ENCODE measurements around the gene EPHB3. TPM values are rescaled to one million over a fixed set of nuclear protein-coding genes. Genes with fewer than 3 reads are reported as not detected.

The EPHB3 gene
- total and polyA plus RNA-seq, 8 donors = 2.9 to 33.3 (median 22.7) TPM

DNA sequence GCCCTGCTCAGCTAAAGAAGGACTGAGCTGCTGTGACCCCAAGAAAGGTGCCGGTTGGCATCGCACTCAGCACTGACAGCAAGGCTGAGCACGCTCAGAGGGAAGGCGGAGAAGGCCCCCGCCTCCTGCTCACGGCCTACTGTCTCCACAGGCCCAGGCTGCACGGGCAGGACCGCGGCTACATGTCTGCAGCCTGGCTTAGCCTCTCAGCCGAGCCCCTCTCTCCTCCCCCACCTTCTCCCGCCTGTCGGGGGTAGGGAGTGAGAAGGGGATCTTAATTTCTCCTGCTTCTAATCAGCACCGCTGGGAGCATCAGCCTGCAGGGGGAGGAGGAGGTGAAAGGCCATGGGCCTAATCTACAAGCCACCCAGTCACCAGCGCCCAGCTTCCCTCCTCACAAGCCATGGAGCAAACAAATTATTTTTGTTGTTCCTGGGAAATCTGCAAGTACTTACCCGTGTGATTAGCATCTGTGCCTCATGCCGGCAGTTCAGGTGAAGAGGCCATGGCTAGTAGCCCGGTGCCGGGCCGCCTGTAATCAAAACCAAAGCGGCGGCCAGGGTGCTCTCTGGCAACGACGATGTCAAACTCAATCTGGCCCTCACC lies 68.1 kb downstream of the EPHB3 start:
- TF ChIP-seq EP300 (IDR thresholded peaks at IDR 0.05) (no peak), POLR2AphosphoS5 (IDR thresholded peaks at IDR 0.05) (no peak), POLR2A (IDR thresholded peaks at IDR 0.05) (no peak)
- TF ChIP-seq, protein P1, sequence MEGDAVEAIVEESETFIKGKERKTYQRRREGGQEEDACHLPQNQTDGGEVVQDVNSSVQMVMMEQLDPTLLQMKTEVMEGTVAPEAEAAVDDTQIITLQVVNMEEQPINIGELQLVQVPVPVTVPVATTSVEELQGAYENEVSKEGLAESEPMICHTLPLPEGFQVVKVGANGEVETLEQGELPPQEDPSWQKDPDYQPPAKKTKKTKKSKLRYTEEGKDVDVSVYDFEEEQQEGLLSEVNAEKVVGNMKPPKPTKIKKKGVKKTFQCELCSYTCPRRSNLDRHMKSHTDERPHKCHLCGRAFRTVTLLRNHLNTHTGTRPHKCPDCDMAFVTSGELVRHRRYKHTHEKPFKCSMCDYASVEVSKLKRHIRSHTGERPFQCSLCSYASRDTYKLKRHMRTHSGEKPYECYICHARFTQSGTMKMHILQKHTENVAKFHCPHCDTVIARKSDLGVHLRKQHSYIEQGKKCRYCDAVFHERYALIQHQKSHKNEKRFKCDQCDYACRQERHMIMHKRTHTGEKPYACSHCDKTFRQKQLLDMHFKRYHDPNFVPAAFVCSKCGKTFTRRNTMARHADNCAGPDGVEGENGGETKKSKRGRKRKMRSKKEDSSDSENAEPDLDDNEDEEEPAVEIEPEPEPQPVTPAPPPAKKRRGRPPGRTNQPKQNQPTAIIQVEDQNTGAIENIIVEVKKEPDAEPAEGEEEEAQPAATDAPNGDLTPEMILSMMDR (IDR thresholded peaks at IDR 0.05) = no peak
- peak in 1 of 2 donors; percentile 32 for DNase-seq
- H3K9me3 ChIP-seq = no peaks in the 10 kb centered on the region
- no peak overlapping the region for H3K4me3 ChIP-seq
- intact Hi-C loops (cut with DNase I; ENCODE audit: low total_unique reads) = no loop called here
- no peak overlapping the region for H3K27ac ChIP-seq
- H3K27me3 ChIP-seq = no peaks in the 10 kb centered on the region
- peaks cover 0 to 3% (median 0%) of the 10 kb centered on the region in 4 donors for H3K4me1 ChIP-seq
- no peaks in the 10 kb centered on the region for H3K36me3 ChIP-seq
- 62 to 77% (median 66%) methylated on average over 22 to 23 of the region's 23 CpGs for whole genome bisulfite sequencing, 5 donors

DNA sequence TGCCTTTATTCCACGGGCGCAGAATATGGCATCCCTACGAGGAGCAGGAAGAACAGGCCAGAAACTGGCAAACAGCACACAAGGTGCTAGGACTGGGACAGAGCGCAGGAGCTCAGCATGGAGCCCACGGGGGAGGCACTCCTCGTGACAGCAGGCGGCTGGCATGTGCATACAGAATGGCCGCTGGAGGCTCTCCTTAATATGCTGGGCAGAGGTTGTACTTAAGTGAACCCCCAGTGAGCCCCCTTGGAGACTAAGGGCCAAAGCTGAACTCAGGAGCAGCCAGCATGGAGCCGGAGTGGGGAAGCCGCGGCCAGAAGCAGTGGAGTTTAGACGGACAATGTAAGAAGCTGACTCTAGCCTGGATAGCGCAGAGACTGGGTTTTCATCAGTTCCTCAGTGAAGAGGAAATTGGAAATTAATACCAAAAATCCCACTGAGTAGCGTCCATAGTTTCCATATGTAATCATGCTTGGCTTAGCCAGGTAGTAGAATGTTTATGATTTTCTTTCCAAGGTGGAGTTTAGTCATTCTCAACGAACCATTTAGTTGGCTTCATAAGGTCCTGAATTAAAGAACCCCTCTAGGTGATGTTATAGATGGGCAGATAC lies 69.4 kb downstream of the EPHB3 start:
- Histone ChIP-seq H3K27ac (no peak overlapping the region), H3K36me3 (no peaks in the 10 kb centered on the region), H3K27me3 (peaks cover 0 to 9% (median 0%) of the 10 kb centered on the region in 3 donors), H3K4me1 (peaks cover 0 to 11% (median 2%) of the 10 kb centered on the region in 4 donors), H3K9me3 (no peaks in the 10 kb centered on the region), H3K4me3 (no peak overlapping the region)
- intact Hi-C loops (cut with DNase I; ENCODE audit: low total_unique reads) = no loop called here
- TF ChIP-seq, protein P1 (IDR thresholded peaks at IDR 0.05) = no peak
- TF ChIP-seq EP300 (IDR thresholded peaks at IDR 0.05) (no peak), POLR2A (IDR thresholded peaks at IDR 0.05) (no peak), POLR2AphosphoS5 (IDR thresholded peaks at IDR 0.05) (no peak)
- 90 to 95% (median 91%) methylated on average over 11 to 15 of the region's 15 CpGs for WGBS, 5 donors
- no peak for DNase-seq

GRCh38 chr3:184631472-184631861 lies 69.9 kb downstream of the EPHB3 start:
- intact Hi-C loops (cut with DNase I; ENCODE audit: low total_unique reads) = no loop called here
- Histone ChIP-seq H3K9me3 (no peaks in the 10 kb centered on the region), H3K36me3 (no peaks in the 10 kb centered on the region), H3K4me3 (no peak overlapping the region), H3K27ac (no peak overlapping the region), H3K27me3 (peaks cover 0 to 12% (median 0%) of the 10 kb centered on the region in 3 donors), H3K4me1 (peaks cover 0 to 16% (median 2%) of the 10 kb centered on the region in 4 donors)
- TF ChIP-seq, protein P1 (IDR thresholded peaks at IDR 0.05) = no peak
- no peak for TF ChIP-seq POLR2A (IDR thresholded peaks at IDR 0.05)
- no peak for TF ChIP-seq EP300 (IDR thresholded peaks at IDR 0.05)
- no peak for TF ChIP-seq POLR2AphosphoS5 (IDR thresholded peaks at IDR 0.05)
- 85 to 96% (median 95%) methylated on average over 16 to 19 of the region's 19 CpGs for WGBS, 5 donors
- no peak for DNase-seq

Other genes starting within 250 kb of the EPHB3 start
- gene EIF4G1, start 247.2 kb upstream of the EPHB3 start, total RNA-seq = 100 to 1,000 TPM; 167 to 572 (median 203) TPM
- 100 to 1,000 TPM in 2 of 3 donors, 10 to 100 TPM in 1; 86.5 to 171 (median 134) TPM for gene EIF4G1, start 247.2 kb upstream of the EPHB3 start, polyA plus RNA-seq
- 10 to 100 TPM in 3 of 5 donors, 1 to 10 TPM in 2; 1.8 to 73.2 (median 28.8) TPM for gene FAM131A, start 224.2 kb upstream of the EPHB3 start, total RNA-seq
- gene FAM131A, start 224.2 kb upstream of the EPHB3 start, polyA plus RNA-seq = 10 to 100 TPM; 10.0 to 13.0 (median 12.5) TPM
- 10 to 100 TPM in 2 of 5 donors, 1 to 10 TPM in 3; 4.2 to 34.5 (median 5.8) TPM for gene CLCN2, start 200.2 kb upstream of the EPHB3 start, total RNA-seq
- gene CLCN2, start 200.2 kb upstream of the EPHB3 start, polyA plus RNA-seq = 1 to 10 TPM; 2.1 to 5.1 (median 2.5) TPM
- gene POLR2H, start 200.1 kb upstream of the EPHB3 start, total RNA-seq = 100 to 1,000 TPM in 2 of 5 donors, 10 to 100 TPM in 3; 14.0 to 273 (median 85.0) TPM
- gene POLR2H, start 200.1 kb upstream of the EPHB3 start, polyA plus RNA-seq = 100 to 1,000 TPM; 103 to 142 (median 116) TPM
- gene THPO, start 183.6 kb upstream of the EPHB3 start, total RNA-seq = not detected
- gene THPO, start 183.6 kb upstream of the EPHB3 start, polyA plus RNA-seq = 1 to 10 TPM in 1 of 3 donors, under 1 TPM in 2; 0.38 to 1.8 (median 0.93) TPM
- 10 to 100 TPM in 1 of 5 donors, 1 to 10 TPM in 4; 6.1 to 27.2 (median 9.2) TPM for gene CHRD, start 181.7 kb upstream of the EPHB3 start, total RNA-seq
- gene CHRD, start 181.7 kb upstream of the EPHB3 start, polyA plus RNA-seq = 1 to 10 TPM; 5.2 to 7.1 (median 5.7) TPM
- gene MAGEF1, start 150.3 kb downstream of the EPHB3 start, total RNA-seq = 10 to 100 TPM; 19.3 to 81.1 (median 38.0) TPM
- gene MAGEF1, start 150.3 kb downstream of the EPHB3 start, polyA plus RNA-seq = 10 to 100 TPM; 28.9 to 35.5 (median 33.9) TPM